Effector CD8-positive, alpha-beta T cell (primary cell): ENCODE results near the gene AFAP1L1.

Source experiments
- DNase-seq: peaks from one replicate; lab custom pipeline; 2025; lab: John Stamatoyannopoulos, UW
- total RNA-seq, 4 experiments: gene quantifications; one replicate each; lab custom pipeline; 2026; lab: John Stamatoyannopoulos, UW

AFAP1L1 gene
- total RNA-seq = 0 to 0.19 (median 0) reads per million in 4 experiments

GRCh38 chr5:149271716-149272563 lies at the start of gene AFAP1L1:
Gene AFAP1L1 (plus strand): TSS chr5:149271859. CDS start chr5:149271969, 110 bp downstream.
- peak; percentile 3 for DNase-seq

- DNase-seq = no peak
These were observed 48.4 kb upstream of the AFAP1L1 start for GRCh38 chr5:149223081-149223848.

DNA sequence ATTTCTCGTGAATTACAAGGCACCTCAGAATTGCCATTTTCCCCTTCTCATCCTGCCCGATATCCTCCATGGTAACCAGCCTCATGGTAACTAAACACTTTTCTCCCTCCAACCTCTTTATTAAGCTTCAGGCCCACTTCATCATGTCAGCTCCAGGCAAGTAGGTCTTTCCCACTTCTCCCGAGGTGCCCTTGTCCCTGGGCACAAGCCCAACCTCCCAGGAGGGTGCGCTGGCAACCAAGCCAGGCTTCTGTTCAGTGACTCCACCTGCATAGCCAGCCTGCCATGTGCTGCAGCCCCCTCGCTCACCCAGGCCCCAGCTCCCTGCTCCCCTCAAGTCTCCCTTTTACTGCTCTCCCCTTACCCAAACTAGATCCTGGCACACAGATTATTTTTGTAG lies 47.4 kb upstream of the AFAP1L1 start:
- no peak for DNase-seq

DNA sequence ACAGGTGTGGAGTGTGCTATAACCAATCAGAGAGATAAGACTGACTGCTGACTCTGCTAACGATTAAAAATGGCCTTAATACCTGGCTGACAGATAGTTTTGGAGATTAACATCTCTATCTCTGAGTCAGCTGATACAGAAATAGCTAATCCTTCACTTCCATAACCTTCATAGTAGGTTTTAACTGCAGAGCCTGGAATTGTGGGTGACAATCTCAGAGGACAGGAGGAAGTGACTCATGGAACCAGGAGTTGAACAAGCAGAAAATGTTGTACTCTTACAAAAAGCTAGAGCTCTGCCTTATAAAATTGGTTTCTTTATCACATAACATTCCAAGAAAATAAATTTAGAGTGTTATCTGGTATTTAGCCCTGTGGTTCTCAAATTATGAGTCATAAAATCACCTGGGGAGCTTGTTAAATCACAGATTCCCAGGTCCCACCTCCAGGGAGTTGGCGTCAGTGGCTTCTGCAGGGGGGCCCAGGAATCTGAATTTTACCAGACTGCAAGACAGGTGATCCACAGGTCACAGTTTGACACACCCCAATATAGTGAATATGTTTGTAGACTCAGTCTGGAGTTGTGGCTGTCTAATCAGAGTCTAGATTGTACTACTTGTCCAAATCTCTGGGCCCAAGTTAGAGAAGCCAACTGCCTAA lies 44.4 kb upstream of the AFAP1L1 start:
- no peak for DNase-seq

DNA sequence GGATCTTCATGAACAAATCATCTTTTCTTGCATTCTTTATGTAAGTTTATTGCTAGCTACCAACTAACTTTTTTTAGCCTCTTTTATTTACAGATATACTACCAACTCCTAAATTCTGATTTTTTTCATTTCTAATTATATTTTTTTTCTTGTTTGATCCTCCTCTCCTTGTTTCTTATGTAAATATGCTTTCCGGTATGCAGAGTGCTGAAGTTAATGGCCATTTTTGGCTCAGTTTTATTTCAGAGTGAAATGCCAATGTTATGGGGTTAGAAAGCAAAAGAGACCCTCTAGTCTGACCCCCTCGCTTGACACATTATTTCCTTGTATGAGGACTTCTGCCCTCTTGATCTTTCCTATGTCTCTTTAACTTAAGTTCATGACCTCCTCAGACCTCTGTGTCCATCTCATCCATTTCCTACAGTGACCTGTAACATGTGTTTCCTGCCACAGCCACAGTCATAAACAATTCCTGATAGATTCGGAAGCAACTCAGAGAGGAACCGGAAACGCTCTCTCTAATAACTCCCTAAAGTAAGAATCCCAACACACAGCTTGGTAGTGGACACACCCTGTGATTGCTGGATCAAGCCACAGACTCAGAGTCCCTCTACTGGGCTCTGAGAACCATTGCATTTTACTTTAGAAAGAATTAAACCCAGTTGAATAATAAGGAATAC lies 42.9 kb upstream of the AFAP1L1 start:
- DNase-seq = no peak

GRCh38 chr5:149229298-149229937 lies 42.2 kb upstream of the AFAP1L1 start:
- no peak for DNase-seq

- DNase-seq = no peak
These were observed 35.8 kb upstream of the AFAP1L1 start for GRCh38 chr5:149235841-149236240.

GRCh38 chr5:149237662-149238061 lies 34.0 kb upstream of the AFAP1L1 start:
- DNase-seq = no peak

DNA sequence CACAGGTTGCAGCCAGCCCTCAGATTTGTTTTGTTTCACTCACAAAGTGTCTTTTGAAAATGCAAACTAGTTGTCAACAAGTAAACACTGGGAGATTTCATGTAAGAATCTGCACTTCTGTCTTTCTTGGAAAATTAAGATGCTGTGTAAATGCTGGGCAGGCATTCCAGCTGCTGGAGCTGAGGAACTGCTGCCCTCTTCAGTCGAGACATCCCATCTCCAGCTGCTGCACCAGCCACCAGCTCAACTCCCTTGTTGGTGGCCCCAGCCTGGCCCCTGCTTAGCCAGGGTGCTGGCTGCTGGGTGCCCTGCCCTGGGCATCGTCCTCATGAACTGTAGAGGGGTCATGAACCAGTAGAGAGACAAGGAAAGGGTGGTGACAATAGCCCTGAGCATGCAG lies 33.1 kb upstream of the AFAP1L1 start:
- no peak for DNase-seq

DNA sequence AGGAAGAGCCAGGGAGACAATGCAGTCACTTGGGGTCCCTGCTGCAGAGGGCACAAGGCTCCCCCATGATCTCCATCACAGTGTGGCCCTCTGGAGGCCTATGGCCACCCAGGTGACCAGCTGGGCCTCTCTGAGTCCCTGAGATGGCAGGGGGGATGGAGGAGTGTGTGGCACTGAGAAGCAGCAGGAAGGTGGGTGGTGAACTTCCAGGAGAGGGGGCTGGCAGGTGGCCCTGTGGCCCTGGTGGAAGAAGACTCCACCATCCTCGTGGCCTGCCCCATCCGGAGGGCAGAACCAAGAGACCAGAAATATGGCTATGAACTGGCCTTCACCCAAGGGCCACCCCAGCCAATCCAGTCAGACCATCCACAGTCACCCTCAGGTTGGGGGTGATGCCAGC lies 31.7 kb upstream of the AFAP1L1 start:
- DNase-seq = no peak

GRCh38 chr5:149240354-149240998 lies 31.2 kb upstream of the AFAP1L1 start:
- DNase-seq = peak; percentile 46

DNA sequence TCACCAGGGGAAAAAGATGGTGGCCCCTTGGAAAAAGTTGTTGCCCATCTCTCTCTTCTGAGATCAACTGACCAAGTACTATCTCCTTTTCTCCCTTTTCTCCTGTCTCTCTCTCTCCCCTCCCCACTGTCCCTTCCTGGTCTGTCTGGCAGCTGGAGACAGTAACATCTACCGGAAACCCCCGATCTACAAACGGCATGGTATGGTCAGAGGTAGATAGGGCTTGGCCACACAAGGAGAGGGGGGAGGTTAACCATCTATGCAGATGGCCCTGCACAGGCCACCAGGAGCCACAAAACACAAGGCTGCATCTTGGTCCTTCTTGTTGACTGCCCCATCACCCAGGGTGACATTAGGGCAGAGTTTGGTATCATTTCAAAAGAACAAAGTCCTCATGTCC lies 29.3 kb upstream of the AFAP1L1 start:
- DNase-seq = no peak

DNA sequence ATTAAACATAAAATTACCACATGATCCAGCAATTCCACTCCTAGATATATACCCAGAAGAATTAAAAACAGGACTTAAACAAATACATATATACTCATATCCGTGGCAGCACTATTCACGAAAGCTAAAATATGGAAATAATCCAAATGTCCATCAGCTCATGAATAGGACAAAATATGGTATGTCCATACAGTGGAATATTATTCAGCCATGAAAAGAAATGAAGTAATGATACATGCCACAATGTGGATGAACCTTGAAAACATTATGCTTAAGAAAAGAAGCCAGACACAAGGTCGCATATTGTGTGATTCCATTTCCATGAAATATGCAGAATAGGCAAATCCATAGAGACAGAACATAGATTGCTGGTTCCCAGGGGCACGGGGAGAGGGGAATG lies 24.8 kb upstream of the AFAP1L1 start:
- no peak for DNase-seq

GRCh38 chr5:149247726-149248125 lies 23.9 kb upstream of the AFAP1L1 start:
- DNase-seq = no peak

DNA sequence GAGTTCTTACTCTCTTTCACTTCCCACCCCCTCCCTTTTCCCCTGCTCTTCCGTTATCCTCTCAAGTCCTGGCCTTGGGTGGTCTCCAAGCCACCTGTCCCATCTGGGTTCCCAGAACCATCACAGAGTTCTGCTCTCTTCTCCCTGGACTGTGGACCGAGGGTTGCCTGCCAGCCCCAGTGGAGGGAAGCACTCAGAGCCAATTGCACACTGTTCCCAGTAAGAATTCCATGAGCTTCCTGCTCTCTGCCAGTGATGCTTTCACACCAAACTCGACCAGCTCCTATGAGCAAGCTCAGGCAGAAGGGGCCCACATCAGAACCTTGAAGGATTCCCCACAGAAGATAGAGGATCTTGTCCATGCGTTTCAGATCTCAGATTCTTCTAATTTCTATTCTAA lies 20.1 kb upstream of the AFAP1L1 start:
- no peak for DNase-seq

DNA sequence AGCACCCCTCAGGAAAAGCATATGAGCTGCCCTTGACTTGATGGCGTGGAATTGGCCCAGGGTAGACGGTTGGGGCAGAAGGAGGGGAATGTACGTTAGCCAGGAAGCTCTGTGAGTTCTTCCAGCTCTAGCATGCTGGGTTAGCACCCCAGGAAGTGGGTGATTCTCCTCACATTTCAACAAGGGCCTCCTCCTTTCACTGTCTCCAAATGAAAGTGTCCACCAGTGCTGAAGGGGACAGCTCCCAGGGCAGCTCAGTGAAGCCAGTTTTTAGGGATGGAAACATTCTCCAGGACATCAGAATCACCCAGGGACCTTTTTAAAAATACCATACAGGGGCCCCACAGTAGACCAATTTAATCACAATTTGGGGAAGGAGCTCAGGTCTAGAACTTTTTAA lies 17.2 kb upstream of the AFAP1L1 start:
- DNase-seq = no peak

DNA sequence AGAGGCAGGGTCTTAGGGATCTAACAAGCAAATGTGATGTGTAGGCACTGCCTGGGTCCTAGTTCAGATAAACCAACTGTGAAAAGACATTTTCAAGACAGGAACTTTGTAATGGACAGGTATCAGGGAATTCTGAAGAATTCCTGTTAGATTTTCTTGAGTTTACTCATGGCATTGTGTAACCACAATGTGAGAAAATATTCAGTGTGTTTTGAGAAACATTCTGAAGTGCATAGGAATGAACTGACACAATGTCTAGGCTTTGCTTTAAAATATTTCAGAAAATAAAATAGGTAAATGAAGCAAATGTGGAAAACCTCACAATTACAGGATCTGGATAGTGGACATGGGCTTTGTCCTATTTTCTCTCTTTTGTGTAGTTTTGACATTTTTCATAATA lies 15.2 kb upstream of the AFAP1L1 start:
- DNase-seq = no peak

DNA sequence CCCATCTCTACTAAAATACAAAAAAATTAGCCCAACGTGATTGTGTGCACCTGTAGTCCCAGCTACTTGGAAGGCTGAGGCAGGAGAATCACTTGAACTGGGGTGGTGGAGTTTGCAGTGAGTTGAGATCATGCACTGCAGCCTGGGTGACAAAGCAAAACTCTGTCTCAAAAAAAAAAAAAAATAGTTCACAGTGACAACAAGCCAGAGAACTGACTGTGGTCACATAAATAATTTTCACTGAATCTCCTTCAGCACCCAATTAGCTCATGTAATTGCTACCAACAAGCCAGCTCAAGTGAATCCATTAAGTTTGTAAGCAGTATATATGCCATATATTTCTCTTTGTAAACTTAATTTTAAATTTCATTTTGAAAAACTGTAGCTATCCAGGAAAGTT lies 14.5 kb upstream of the AFAP1L1 start:
- no peak for DNase-seq

DNA sequence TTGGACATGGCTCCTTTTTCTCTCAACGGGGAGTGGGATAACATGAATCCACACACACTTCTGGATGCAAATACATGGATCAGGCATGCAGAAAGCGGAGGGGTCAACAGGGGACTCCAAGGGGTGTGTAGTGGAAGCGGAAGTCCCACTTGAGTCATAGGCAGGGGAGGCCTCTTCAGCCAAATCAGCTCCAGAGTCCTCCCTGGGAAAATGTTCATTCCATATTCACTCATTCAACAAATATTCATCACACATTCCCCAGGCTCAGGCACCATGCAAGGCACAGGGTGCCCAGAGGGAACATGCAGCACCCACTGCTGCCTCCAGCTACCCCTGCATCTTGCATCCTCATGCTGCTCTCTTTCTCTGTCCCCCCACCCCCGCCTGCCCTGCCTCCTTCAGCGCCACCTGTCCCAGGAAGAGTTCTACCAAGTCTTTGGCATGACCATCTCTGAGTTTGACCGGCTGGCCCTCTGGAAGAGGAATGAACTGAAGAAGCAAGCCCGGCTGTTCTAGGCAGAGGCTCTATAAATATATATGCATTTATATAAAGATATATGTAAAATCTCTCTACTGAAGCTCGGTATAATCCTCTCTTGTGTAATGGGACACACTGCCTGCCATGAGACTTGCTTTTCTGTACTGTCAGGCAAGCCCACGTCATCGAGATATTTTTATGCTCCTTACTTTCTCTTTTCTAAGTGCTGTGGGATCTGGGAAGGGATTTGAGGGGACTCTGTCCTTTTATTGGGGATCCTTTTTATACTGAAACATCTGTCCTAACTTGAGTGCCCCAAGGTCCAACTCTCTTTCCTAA lies 13.6 kb upstream of the AFAP1L1 start:
- DNase-seq = no peak

DNA sequence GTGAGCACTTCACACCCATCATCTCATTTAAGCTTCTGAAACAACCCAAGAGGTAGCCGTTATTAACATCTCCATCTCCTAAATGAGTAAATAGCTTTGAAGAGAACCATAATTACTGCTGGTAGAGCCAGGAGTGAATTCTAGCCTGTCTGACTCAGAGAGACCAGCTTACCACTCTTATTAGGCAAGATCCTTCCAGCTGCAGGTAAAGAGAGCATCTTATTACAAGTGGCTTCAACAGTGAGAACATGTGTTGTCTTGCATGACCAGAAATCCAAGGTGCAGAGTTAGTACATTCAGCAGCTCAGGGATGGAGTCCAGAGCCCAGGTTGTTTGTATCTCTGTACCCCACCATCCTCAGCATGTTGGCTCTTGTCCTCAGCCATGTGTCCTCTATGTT lies 10.9 kb upstream of the AFAP1L1 start:
- no peak for DNase-seq
